Keratinocyte (primary cell): ENCODE results near the gene NANOS3. TPM values are rescaled to one million over a fixed set of nuclear protein-coding genes. Genes with fewer than 3 reads are reported as not detected.

Experiments
- DNase-seq: peaks from one replicate; pipeline ENCODE4 v3.0.0-alpha.2; 2011; ENCODE audit warnings: low read depth, missing footprints, low spot score
- FAIRE-seq: peaks from 2 replicates; lab custom pipeline; 2011; peaks lifted over from hg19 to GRCh38; lab: Jason Lieb, UNC
- H2AFZ ChIP-seq: 2 replicates; pipeline ENCODE4 v1.6.0; 2012; ENCODE audit warnings: low read length, control low read depth, inconsistent platforms; ENCODE audit not compliant: control insufficient read depth
- H3K27ac ChIP-seq: 2 replicates; pipeline ENCODE4 v1.5.1; 2011; ENCODE audit warnings: low read length; ENCODE audit not compliant: control insufficient read depth, insufficient read depth
- H3K27me3 ChIP-seq: 3 replicates; pipeline ENCODE4 v1.6.0; 2011; ENCODE audit warnings: low read length; ENCODE audit not compliant: control insufficient read depth, insufficient read depth; ENCODE audit errors: extremely low read depth
- H3K36me3 ChIP-seq, 2 experiments: 2 replicates in 1 of 2; 3 replicates in 1 of 2; pipeline ENCODE4 v1.5.1; 2011; ENCODE audit warnings: low read length in 2 of 2, mild to moderate bottlenecking in 1 of 2; ENCODE audit not compliant: control insufficient read depth in 2 of 2, insufficient read depth in 2 of 2; ENCODE audit errors: extremely low read depth in 1 of 2
- H3K4me1 ChIP-seq: 3 replicates; pipeline ENCODE4 v1.5.1; 2011; ENCODE audit warnings: low read length; ENCODE audit not compliant: control insufficient read depth, insufficient read depth; ENCODE audit errors: extremely low read depth
- H3K4me2 ChIP-seq: 3 replicates; pipeline ENCODE4 v1.6.0; 2011; ENCODE audit warnings: low read depth, low read length; ENCODE audit not compliant: control insufficient read depth, insufficient read depth; ENCODE audit errors: extremely low read depth
- H3K4me3 ChIP-seq, 3 experiments: fragments of 200-600 bp in 1 of 3; sonication (generic) in 1 of 3; 2 replicates in 2 of 3; 3 replicates in 1 of 3; pipeline ENCODE4 v1.5.1; 2011 to 2016; ENCODE audit warnings: low read length in 3 of 3, mild to moderate bottlenecking in 3 of 3, control low read depth in 2 of 3, inconsistent platforms in 1 of 3, low read depth in 1 of 3, mixed read lengths in 1 of 3, mixed run types in 1 of 3, moderate library complexity in 1 of 3; ENCODE audit not compliant: control insufficient read depth in 2 of 3, insufficient read depth in 2 of 3; ENCODE audit errors: extremely low read depth in 1 of 3
- H3K79me2 ChIP-seq: 2 replicates; pipeline ENCODE4 v1.6.0; 2012; ENCODE audit warnings: low read length; ENCODE audit not compliant: control insufficient read depth, insufficient read depth
- H3K9ac ChIP-seq: 3 replicates; pipeline ENCODE4 v1.6.0; 2011; ENCODE audit warnings: low read length; ENCODE audit not compliant: control insufficient read depth, insufficient read depth; ENCODE audit errors: extremely low read depth
- H3K9me1 ChIP-seq: 3 replicates; pipeline ENCODE4 v1.6.0; 2011; ENCODE audit warnings: low read length; ENCODE audit not compliant: control insufficient read depth, insufficient read depth; ENCODE audit errors: extremely low read depth
- H3K9me3 ChIP-seq: 2 replicates; pipeline ENCODE4 v1.5.1; 2012; ENCODE audit warnings: low read depth, low read length; ENCODE audit not compliant: control insufficient read depth
- H4K20me1 ChIP-seq: 3 replicates; pipeline ENCODE4 v1.6.0; 2011; ENCODE audit warnings: low read length; ENCODE audit not compliant: control insufficient read depth, insufficient read depth; ENCODE audit errors: extremely low read depth
- CTCF ChIP-seq, 3 experiments: IDR thresholded peaks in 1 of 3; conservative IDR thresholded peaks in 1 of 3; optimal IDR thresholded peaks in 1 of 3; 2 replicates in 2 of 3; 3 replicates in 1 of 3; pipeline versions ENCODE3 to v1.5.1; 2011; ENCODE audit warnings: low read length in 3 of 3, mild to moderate bottlenecking in 3 of 3, moderate library complexity in 2 of 3, control low read depth in 1 of 3, inconsistent platforms in 1 of 3; ENCODE audit not compliant: insufficient read depth in 2 of 3; ENCODE audit errors: extremely low read depth in 1 of 3
- EZH2 ChIP-seq: IDR thresholded peaks from one replicate; pipeline ENCODE4 v1.6.1; 2012; ENCODE audit warnings: inconsistent platforms, mild to moderate bottlenecking, low read length, moderate library complexity
- dilution Hi-C: fragments of 300-500 bp; cut with MboI; formaldehyde crosslinking; loops from one replicate; pipeline ENCODE4 v1.7.0; 2020; ENCODE audit warnings: low sequenced_read_pairs; ENCODE audit not compliant: extremely low pct_ligation_motif_present
- polyA plus RNA-seq, 5 experiments: library from polyadenylated mRNA; depleted of rRNA in 3 of 5; stranded (reverse) in 3 of 5; stranded (forward) in 1 of 5; unstranded in 1 of 5; fragments of >200 nt; gene quantifications; 1 replicate in 1 of 5; 2 replicates in 3 of 5; 3 replicates in 1 of 5; pipeline versions ENCODE4 v1.2.1 to v1.2.3, GENCODE V29; 2011 to 2012; ENCODE audit warnings: missing spikeins in 2 of 5, low read depth in 1 of 5, low replicate concordance in 1 of 5

Gene NANOS3
- polyA plus RNA-seq, 1 donor (not counting 4 experiments of a cell fraction or from before 2014, with no cell fraction given), result 0.18 TPM

- dilution Hi-C loops, result no loop called here
- peak overlapping the region; percentile 96 for H3K27ac ChIP-seq
- peaks cover 58% of the 10 kb centered on the region for H4K20me1 ChIP-seq
- peaks cover 42 to 55% of the 10 kb centered on the region in 2 experiments for H3K36me3 ChIP-seq
- FAIRE-seq, result no peak
- TF ChIP-seq CTCF (optimal IDR thresholded peaks at IDR 0.05 in 1 of 3, IDR thresholded peaks at IDR 0.05 in 1 of 3, conservative IDR thresholded peaks at IDR 0.05 in 1 of 3; ENCODE audit: extremely low read depth in 1 of 3, insufficient read depth in 2 of 3, low read length in 3 of 3), result no peak
- no peak for TF ChIP-seq EZH2
- H3K4me1 ChIP-seq, result peaks cover 31% of the 10 kb centered on the region
- peaks cover 55% of the 10 kb centered on the region for H3K79me2 ChIP-seq
- no peaks in the 10 kb centered on the region for H3K9me1 ChIP-seq
- H3K4me2 ChIP-seq, result peak overlapping the region; percentile 93
- no peak overlapping the region for H2AFZ ChIP-seq
- peak overlapping the region; percentile 45 to 98 (median 97) for H3K4me3 ChIP-seq
- no peak for DNase-seq
- peak overlapping the region; percentile 99 for H3K9ac ChIP-seq
- H3K9me3 ChIP-seq, result no peaks in the 10 kb centered on the region
- no peaks in the 10 kb centered on the region for H3K27me3 ChIP-seq
Observed at GRCh38 chr19:13838435-13839129, 38.4 kb upstream of the NANOS3 start.

- FAIRE-seq (peak; percentile 60), DNase-seq (no peak)
- no peak for TF ChIP-seq EZH2
- TF ChIP-seq CTCF (optimal IDR thresholded peaks at IDR 0.05 in 1 of 3, IDR thresholded peaks at IDR 0.05 in 1 of 3, conservative IDR thresholded peaks at IDR 0.05 in 1 of 3; ENCODE audit: extremely low read depth in 1 of 3, insufficient read depth in 2 of 3, low read length in 3 of 3), result peak in 1 of 3 experiments; percentile 12
- Histone ChIP-seq H3K4me2 (peak overlapping the region; percentile 93), H2AFZ (no peak overlapping the region), H3K36me3 (peaks cover 38 to 48% of the 10 kb centered on the region in 2 experiments), H3K27ac (peak overlapping the region; percentile 96), H3K79me2 (peaks cover 55% of the 10 kb centered on the region), H3K9ac (peak overlapping the region; percentile 99), H3K27me3 (no peaks in the 10 kb centered on the region), H3K4me3 (peak overlapping the region; percentile 88 to 98 (median 97)), H3K9me3 (no peaks in the 10 kb centered on the region), H4K20me1 (peaks cover 51% of the 10 kb centered on the region), H3K4me1 (peaks cover 34% of the 10 kb centered on the region), H3K9me1 (no peaks in the 10 kb centered on the region)
- dilution Hi-C loops, result no loop called here
Observed at GRCh38 chr19:13839130-13839937, 37.6 kb upstream of the NANOS3 start.
